Measurements from ENCODE around the gene DHRS13.
"Not testable (repeated sequence)": the region's sequence is repeated elsewhere in the genome, so short reads cannot be mapped to it uniquely, and the experiment has no call there.

The DHRS13 gene

GRCh38 chr17:28912938-28913333 lies 10.1 kb upstream of the DHRS13 start:
- Histone ChIP-seq H3K27ac (ENCODE audit: low read depth, low read length) (no peak overlapping the region), H3K4me1 (ENCODE audit: control insufficient read depth, insufficient read depth, low read length, unreplicated experiment) (peaks cover 14% of the 10 kb centered on the region), H3K36me3 (ENCODE audit: insufficient read depth, low read length) (peaks cover 66% of the 10 kb centered on the region), H2AFZ (ENCODE audit: low read length, unreplicated experiment) (no peak overlapping the region), H3K79me2 (ENCODE audit: control insufficient read depth, insufficient read depth, low read length, unreplicated experiment) (no peaks in the 10 kb centered on the region), H3K27me3 (ENCODE audit: insufficient read depth, low read length) (no peaks in the 10 kb centered on the region), H3K4me3 (ENCODE audit: low read depth, low read length) (no peak overlapping the region)

GRCh38 chr17:28912281-28912937 lies 9.5 kb upstream of the DHRS13 start:
- Histone ChIP-seq H3K4me3 (ENCODE audit: low read depth, low read length) (no peak overlapping the region), H3K79me2 (ENCODE audit: control insufficient read depth, insufficient read depth, low read length, unreplicated experiment) (no peaks in the 10 kb centered on the region), H3K27me3 (ENCODE audit: insufficient read depth, low read length) (no peaks in the 10 kb centered on the region), H3K27ac (ENCODE audit: low read depth, low read length) (no peak overlapping the region), H3K36me3 (ENCODE audit: insufficient read depth, low read length) (peaks cover 67% of the 10 kb centered on the region), H2AFZ (ENCODE audit: low read length, unreplicated experiment) (no peak overlapping the region), H3K4me1 (ENCODE audit: control insufficient read depth, insufficient read depth, low read length, unreplicated experiment) (peaks cover 14% of the 10 kb centered on the region)

GRCh38 chr17:28911411-28912045 lies 8.6 kb upstream of the DHRS13 start:
- H2AFZ ChIP-seq (ENCODE audit: low read length, unreplicated experiment), result no peak overlapping the region
- no peak overlapping the region for H3K4me3 ChIP-seq (ENCODE audit: low read depth, low read length)
- H3K36me3 ChIP-seq (ENCODE audit: insufficient read depth, low read length), result peaks cover 66% of the 10 kb centered on the region
- H3K27ac ChIP-seq (ENCODE audit: low read depth, low read length), result no peak overlapping the region
- no peaks in the 10 kb centered on the region for H3K79me2 ChIP-seq (ENCODE audit: control insufficient read depth, insufficient read depth, low read length, unreplicated experiment)
- H3K27me3 ChIP-seq (ENCODE audit: insufficient read depth, low read length), result no peaks in the 10 kb centered on the region
- peaks cover 14% of the 10 kb centered on the region for H3K4me1 ChIP-seq (ENCODE audit: control insufficient read depth, insufficient read depth, low read length, unreplicated experiment)

GRCh38 chr17:28910534-28910933 lies 7.7 kb upstream of the DHRS13 start:
- Histone ChIP-seq H3K36me3 (ENCODE audit: insufficient read depth, low read length) (peaks cover 58% of the 10 kb centered on the region), H3K79me2 (ENCODE audit: control insufficient read depth, insufficient read depth, low read length, unreplicated experiment) (no peaks in the 10 kb centered on the region), H3K4me3 (ENCODE audit: low read depth, low read length) (no peak overlapping the region), H3K27ac (ENCODE audit: low read depth, low read length) (no peak overlapping the region), H2AFZ (ENCODE audit: low read length, unreplicated experiment) (no peak overlapping the region), H3K4me1 (ENCODE audit: control insufficient read depth, insufficient read depth, low read length, unreplicated experiment) (peaks cover 14% of the 10 kb centered on the region), H3K27me3 (ENCODE audit: insufficient read depth, low read length) (no peaks in the 10 kb centered on the region)

GRCh38 chr17:28908640-28909167 lies 5.8 kb upstream of the DHRS13 start:
- no peak overlapping the region for H2AFZ ChIP-seq (ENCODE audit: low read length, unreplicated experiment)
- H3K79me2 ChIP-seq (ENCODE audit: control insufficient read depth, insufficient read depth, low read length, unreplicated experiment), result no peaks in the 10 kb centered on the region
- no peak overlapping the region for H3K4me3 ChIP-seq (ENCODE audit: low read depth, low read length)
- peak overlapping the region; percentile 12; the same call in 1 of the 2 replicates for H3K27ac ChIP-seq (ENCODE audit: low read depth, low read length)
- peaks cover 48% of the 10 kb centered on the region for H3K36me3 ChIP-seq (ENCODE audit: insufficient read depth, low read length)
- peaks cover 10% of the 10 kb centered on the region for H3K4me1 ChIP-seq (ENCODE audit: control insufficient read depth, insufficient read depth, low read length, unreplicated experiment)
- H3K27me3 ChIP-seq (ENCODE audit: insufficient read depth, low read length), result no peaks in the 10 kb centered on the region

- H3K4me3 ChIP-seq (ENCODE audit: low read depth, low read length), result no peak overlapping the region
- H2AFZ ChIP-seq (ENCODE audit: low read length, unreplicated experiment), result no peak overlapping the region
- peaks cover 10% of the 10 kb centered on the region for H3K4me1 ChIP-seq (ENCODE audit: control insufficient read depth, insufficient read depth, low read length, unreplicated experiment)
- no peaks in the 10 kb centered on the region for H3K27me3 ChIP-seq (ENCODE audit: insufficient read depth, low read length)
- H3K79me2 ChIP-seq (ENCODE audit: control insufficient read depth, insufficient read depth, low read length, unreplicated experiment), result no peaks in the 10 kb centered on the region
- peaks cover 42% of the 10 kb centered on the region for H3K36me3 ChIP-seq (ENCODE audit: insufficient read depth, low read length)
- H3K27ac ChIP-seq (ENCODE audit: low read depth, low read length), result no peak overlapping the region
Observed at GRCh38 chr17:28907709-28908475, 5.0 kb upstream of the DHRS13 start.

GRCh38 chr17:28906706-28907438 lies 4.0 kb upstream of the DHRS13 start:
- Histone ChIP-seq H3K4me3 (ENCODE audit: low read depth, low read length) (no peak overlapping the region), H3K79me2 (ENCODE audit: control insufficient read depth, insufficient read depth, low read length, unreplicated experiment) (peaks cover under 1% of the 10 kb centered on the region), H3K27ac (ENCODE audit: low read depth, low read length) (no peak overlapping the region), H2AFZ (ENCODE audit: low read length, unreplicated experiment) (no peak overlapping the region), H3K36me3 (ENCODE audit: insufficient read depth, low read length) (peaks cover 32% of the 10 kb centered on the region), H3K27me3 (ENCODE audit: insufficient read depth, low read length) (no peaks in the 10 kb centered on the region), H3K4me1 (ENCODE audit: control insufficient read depth, insufficient read depth, low read length, unreplicated experiment) (peaks cover 10% of the 10 kb centered on the region)

- Histone ChIP-seq H2AFZ (ENCODE audit: low read length, unreplicated experiment) (no peak overlapping the region), H3K27me3 (ENCODE audit: insufficient read depth, low read length) (no peaks in the 10 kb centered on the region), H3K36me3 (ENCODE audit: insufficient read depth, low read length) (peaks cover 26% of the 10 kb centered on the region; the same call in 1 of the 2 replicates), H3K4me3 (ENCODE audit: low read depth, low read length) (no peak overlapping the region), H3K79me2 (ENCODE audit: control insufficient read depth, insufficient read depth, low read length, unreplicated experiment) (peaks cover 4% of the 10 kb centered on the region), H3K4me1 (ENCODE audit: control insufficient read depth, insufficient read depth, low read length, unreplicated experiment) (peaks cover 10% of the 10 kb centered on the region), H3K27ac (ENCODE audit: low read depth, low read length) (no peak overlapping the region)
Observed at GRCh38 chr17:28906276-28906675, 3.4 kb upstream of the DHRS13 start.

GRCh38 chr17:28904800-28905199 lies 1.9 kb upstream of the DHRS13 start:
- Histone ChIP-seq H3K4me1 (ENCODE audit: control insufficient read depth, insufficient read depth, low read length, unreplicated experiment) (peaks cover 10% of the 10 kb centered on the region), H3K27me3 (ENCODE audit: insufficient read depth, low read length) (no peaks in the 10 kb centered on the region), H2AFZ (ENCODE audit: low read length, unreplicated experiment) (no peak overlapping the region), H3K36me3 (ENCODE audit: insufficient read depth, low read length) (peaks cover 13% of the 10 kb centered on the region; the same call in 1 of the 2 replicates), H3K27ac (ENCODE audit: low read depth, low read length) (no peak overlapping the region), H3K79me2 (ENCODE audit: control insufficient read depth, insufficient read depth, low read length, unreplicated experiment) (peaks cover 4% of the 10 kb centered on the region), H3K4me3 (ENCODE audit: low read depth, low read length) (no peak overlapping the region)

- not testable (repeated sequence) for H3K4me1 ChIP-seq (ENCODE audit: control insufficient read depth, insufficient read depth, low read length, unreplicated experiment); H3K27me3 ChIP-seq (ENCODE audit: insufficient read depth, low read length); H2AFZ ChIP-seq (ENCODE audit: low read length, unreplicated experiment); H3K79me2 ChIP-seq (ENCODE audit: control insufficient read depth, insufficient read depth, low read length, unreplicated experiment); H3K27ac ChIP-seq (ENCODE audit: low read depth, low read length); H3K4me3 ChIP-seq (ENCODE audit: low read depth, low read length)
- peaks cover 12% of the 10 kb centered on the region; the same call in 1 of the 2 replicates for H3K36me3 ChIP-seq (ENCODE audit: insufficient read depth, low read length)
Observed at GRCh38 chr17:28903546-28903841, 615 bp upstream of the DHRS13 start.
